8988T (cell line): Measurements from ENCODE around the gene GSK3B.
"Not testable (repeated sequence)": the region's sequence is repeated elsewhere in the genome, so short reads cannot be mapped to it uniquely, and the experiment has no call there.

ENCODE experiments used
- DNase-seq: peaks from one replicate; pipeline ENCODE4 v3.0.0; 2011

GSK3B gene

DNA sequence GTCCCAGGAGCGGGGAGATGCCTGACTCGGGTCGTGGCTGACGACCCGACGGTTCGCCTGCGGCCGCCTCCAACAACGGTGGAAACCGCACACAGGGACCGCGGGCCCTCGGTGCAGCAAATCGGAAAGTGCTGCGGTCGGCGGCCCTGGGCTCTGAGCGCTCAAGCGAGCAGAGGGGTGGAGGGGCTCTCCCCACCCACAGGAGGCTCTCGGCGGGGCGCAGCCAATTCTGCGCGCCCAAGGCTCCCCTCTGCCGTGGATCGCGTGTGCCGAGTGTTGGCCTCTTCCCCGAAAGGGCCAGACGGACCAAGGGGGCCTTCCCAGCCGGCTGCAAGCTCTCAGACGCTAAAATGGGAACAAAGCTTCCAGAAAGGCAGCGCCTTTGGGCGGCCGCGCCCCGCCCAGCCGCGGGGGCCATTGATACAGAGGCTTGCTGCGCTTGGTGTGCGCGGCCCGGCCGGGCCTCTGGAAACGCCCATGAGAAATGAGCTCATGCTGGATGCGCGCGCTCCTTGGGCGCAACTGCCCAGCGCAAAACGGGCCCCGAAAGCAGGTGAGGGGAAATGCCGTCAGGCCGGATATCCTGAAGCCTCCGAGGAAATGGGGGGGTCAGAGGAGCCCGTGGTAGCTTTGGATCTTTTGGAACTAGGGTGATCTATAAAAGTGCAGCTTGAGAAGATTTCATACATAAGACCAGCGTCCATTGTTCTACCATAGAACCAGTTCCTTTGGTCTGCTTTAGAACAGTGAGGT is 1.2 kb upstream of the GSK3B start:
- peak; percentile 45 for DNase-seq

DNA sequence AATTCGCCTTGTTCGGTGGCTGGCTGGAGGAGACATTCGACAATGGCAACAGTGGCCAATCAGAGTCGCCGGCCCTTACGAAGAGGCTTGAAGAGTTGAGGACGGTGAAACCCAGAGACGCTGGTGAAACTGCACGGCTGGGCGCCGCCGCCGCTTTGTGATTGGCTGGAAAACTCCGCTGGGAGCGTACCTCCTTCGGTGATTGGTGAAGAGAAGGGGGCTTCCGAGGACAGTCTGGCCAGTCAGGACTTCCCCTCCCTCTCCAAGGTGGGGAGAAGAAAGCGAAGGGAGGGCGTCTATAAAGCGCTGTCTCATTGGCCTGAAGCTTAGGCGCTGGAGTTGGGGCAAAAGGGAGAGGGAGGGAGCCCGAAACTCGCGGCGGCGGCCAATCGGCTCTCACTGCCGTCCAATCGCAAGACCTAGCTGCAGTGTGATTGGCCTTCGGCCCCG is 554 bp upstream of the GSK3B start:
- DNase-seq = peak; percentile 68

DNA sequence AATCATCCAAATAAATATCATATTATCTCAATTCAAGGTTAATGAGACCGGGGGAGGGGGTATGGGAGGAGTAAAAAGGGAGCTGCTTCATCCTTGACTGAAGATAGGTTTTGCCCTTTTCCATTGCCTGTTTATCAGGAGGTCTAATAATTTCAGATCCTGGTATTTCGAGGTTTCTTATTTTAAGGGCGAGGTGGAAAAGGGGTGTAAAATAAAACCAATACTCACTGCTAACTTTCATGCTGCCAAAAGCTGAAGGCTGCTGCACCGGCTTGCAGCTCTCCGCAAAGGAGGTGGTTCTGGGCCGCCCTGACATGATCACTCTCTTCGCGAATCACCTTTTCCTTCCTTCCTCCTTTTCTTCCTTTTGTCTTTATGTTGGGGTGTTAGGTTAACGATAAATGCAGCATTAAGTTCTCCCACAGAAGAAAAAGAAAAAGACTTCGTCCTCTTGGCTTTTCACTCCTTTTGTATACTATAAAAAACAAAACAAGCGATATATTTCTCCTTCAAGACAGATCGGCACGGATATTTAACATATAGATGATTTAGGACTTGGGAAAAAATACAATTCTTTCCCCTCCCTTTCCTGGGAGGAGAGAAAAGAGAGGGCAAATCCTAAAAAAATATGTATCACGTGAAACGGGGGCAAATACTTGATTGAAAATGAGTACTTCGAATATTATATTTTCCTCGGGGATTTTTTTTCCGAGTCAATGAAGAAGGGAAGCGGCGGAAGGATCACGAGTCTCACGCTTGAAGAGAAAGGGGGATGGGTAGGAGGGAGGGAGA is 932 bp downstream of the GSK3B start:
- no peak for DNase-seq

DNA sequence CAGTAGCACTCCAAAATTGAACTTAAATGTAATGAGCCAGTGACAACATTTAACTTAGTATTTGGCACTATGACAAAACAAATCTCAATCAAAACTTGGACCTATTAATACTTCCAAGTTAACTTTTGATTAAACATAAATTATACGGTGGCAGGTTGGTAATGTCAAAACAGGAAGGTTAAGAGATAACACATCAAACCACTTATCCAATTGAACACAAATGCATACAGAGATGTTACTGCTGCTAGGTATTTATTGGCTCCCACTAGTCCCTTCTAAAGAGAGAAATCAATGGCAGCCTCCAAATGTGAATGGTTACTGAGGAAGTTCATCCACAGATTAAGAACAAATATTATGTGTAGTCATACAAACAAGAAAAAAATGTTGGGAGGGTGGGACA is 1.8 kb downstream of the GSK3B start:
- DNase-seq = no peak

DNA sequence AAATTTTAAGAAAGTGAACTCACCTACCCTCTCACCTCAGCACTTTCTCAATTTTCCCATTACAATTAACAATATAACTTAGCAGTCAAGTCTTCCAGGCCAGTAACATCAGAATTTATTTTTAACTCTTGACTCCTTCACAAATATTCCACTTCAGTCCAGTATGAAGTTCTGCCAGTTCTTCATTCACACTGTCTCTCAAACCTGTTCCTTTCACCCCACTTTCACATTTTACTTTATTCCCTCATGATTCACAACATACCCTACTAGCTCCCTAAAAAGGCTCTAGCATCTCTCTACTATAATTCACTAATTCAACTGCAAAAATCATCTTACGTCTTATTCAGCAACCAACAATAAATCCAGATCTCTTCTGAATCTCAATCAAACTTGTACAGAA is 3.8 kb downstream of the GSK3B start:
- no peak for DNase-seq

DNA sequence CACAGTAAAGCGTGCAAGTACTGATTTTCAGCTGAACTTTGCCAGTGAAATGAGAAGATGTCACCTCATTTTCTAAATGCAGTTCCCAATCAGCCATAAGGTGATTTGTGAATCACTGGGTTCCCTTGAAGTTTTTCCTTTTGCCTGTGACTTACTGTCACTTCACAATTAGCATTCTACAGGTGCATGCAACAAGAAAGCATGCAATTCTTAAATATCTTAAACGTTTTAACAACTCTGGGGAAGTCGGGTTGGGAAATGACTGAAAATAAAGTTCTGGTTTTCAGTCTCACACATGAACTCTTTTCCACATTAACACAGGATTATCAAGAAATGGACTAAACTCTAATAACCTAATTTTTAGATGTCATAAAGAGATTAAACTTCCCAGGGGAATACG is 5.2 kb downstream of the GSK3B start:
- DNase-seq = no peak

DNA sequence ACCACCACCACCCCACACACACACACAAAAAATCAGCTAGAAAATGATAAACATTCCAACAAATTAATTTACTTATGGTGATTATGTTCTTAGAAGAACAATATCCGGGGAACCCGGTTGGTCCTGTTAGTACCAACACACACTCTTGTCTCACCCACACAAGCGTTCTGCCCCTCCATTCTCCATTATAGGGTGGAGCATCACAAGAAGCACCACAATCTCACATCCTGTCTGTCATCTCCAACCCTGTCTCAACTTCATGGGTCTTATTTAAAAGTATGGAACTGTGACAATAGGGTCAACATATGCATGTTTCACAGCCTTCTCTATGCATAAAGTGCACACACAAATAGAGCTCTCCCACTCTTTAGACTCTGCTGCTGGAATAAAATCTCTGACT is 5.6 kb downstream of the GSK3B start:
- no peak for DNase-seq

DNA sequence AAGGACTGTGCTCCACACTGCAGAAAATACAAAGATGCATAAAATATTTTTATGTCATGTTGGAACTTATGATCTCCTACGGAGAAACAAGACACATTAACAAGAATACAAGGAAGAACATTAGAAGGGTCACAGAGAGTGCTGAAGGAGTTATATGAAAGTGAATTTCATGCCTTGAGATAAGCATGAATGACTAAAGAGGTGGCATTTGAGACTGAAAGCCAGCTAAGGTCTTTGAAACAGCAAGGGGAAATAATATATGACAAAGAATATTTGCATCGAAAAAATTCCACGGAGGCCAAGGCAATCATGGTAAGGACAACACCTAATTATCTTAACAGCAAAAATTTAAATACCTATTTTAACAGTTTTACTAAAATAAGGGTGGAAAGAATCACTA is 12.5 kb downstream of the GSK3B start:
- no peak for DNase-seq

DNA sequence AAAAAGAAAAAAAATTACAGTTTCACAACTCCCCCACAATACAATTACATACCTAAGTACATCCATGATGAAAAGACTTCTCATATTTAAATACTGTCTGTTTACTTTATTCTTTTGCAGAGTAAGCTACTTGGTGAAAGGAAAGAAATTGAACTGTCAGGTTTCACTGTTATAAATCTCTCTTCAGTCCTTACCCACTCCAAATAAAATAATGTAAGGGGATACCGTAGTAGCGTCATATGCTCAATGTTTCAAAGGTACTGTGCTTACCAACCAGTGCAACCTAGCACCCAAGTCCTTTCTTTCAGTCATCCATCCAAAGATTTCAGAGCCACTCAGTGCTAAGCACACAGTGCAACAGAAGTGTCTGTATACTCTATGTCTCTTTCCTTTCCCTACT is 13.4 kb downstream of the GSK3B start:
- DNase-seq = no peak

DNA sequence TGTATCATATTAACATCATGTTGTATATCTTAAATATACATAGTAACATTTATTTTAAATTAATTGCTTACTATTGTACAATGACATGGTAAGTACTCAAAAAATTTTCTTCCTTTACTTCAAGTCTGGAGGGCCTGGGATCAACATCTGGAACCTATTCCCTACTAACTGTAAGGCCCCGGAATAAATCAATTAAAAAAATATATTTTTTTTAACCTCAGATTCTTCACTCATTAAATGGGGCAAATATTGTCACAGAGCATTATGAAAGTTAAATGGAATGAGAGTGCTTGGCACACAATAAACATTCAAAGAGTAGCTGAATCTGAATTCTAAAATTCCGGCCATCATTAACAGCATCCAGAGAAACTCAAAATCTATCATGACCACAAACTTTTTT is 16.5 kb downstream of the GSK3B start:
- DNase-seq = no peak

DNA sequence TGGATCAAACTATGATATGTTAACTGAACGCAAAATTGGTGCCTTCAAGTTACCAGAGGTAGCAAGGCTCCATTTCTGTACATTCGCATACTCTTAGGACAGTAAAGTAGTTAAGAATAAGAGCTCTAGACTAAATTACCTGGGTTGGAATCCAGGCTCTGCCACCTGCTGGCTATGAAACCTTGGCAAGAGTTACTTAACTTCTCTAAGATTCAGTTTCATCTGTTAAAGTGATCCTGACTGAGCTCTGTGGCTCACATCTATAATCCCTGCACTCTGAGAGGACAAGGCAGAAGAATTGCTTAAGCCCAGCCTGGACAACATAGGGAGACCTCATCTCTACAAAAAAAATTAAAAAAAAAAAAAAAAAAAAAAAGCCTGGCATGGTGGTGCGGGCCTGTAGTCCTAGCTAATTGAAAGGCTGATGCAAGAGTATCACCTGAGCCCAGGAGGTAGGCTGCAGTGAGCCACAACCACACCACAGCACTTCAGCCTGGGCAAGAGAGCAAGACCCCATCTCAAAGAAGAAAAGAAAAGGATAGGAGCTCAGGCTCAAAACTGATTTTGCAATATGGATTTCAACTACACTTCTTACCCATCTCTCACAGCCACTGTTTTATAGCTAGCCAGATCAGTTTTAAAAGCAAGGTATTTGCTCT is 21.3 kb downstream of the GSK3B start:
- no peak for DNase-seq

DNA sequence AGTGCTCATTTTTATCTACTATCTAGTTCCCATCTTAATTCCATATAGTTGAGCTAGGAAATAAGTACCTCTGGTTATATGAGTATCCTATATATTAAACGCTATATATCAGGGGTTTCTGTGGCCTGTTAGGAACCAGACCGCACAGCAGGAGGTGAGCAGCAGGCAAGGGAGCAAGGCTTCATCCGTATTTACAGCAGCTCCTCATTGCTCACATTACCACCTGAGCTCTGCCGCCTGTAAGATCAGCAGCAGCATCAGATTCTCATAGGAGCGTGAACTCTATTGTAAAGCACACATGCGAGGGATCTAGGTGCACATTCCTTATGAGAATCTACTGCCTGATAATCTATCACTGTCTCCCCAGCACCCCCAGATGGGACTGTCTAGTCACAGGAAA is 23.0 kb downstream of the GSK3B start:
- no peak for DNase-seq

DNA sequence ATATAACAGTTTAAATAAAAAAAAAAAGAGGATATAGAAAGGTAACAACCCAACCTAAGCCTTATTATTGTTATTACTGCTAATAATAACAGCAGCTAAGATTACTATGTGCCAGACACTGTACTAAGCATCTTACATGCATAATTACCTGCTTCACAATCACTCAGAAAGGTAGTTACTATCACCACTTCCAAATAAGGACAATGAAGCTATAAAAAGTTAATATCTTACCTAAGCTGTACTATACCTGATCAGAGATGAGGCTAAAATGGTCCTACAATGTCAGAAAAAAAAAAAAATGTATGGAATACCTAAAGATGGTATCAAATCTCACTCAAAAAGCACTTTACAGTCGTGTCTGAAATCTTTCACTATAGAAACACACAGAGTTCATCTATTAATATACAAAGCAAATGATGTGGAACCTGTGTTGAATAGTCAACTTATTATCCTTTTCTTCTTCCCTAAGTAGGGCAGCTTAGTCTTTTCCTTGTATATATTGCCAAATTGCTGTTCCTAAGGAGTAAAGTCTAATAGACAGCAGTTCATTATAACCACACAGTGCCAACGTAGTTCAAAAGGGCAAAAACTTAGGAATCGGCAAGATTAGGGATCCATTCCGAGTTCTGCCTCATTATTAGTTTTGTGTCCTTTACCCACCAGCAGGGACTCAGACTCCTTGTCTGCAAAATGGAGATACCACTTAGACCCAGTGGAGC is 23.8 kb downstream of the GSK3B start:
- no peak for DNase-seq

DNA sequence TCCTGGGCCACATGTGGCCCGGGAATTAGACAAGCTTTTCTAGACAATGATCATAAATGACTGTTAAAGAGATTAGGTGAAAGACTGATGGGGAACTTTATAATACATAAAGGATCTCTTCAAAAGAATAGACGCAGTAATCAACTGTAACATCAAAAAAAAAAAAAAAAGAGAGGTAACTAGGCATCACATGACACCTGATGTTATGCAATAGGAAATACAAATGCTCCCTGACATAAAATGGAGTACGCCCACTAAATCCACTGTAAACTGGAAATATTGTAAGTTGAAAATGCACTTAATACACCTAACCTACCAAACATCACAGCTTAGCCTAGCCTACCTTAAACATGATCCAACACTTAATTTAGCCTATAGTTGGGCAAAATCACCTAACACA is 27.2 kb downstream of the GSK3B start:
- DNase-seq = no peak

DNA sequence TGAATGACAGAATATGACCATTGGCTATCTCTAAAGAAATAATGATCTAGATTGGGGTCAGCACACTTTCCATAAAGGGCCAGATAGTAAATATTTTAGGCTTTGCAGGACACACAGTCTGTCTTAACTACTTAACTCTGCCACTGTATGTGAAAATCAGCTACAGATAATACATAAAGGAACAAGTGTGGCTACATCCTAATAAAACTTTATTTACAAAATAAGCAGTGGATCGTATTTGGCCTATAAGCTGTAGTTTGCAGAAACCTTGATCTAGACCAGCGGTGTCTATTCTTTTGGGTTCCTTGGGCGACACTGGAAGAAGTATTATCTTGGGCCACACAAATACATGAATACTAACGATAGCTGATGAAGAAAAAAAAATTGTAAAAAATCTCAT is 27.6 kb downstream of the GSK3B start:
- no peak for DNase-seq

DNA sequence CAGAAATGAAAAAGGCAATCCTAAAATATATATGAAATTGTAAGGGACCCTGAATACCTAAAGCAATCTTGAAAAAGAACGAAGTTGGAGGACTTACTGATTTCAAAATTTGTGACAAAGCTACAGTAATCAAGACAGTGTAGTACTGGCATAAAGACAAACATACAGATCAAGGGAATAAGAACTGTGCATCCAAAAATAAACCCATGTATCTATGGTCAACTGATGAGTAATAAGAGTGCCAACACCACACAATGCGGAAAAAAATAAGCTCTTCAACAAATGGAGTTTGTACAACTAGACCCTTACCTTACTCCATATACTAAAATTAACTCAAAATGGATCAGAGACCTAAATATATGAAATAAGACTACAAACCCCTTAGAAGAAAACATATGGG is 29.6 kb downstream of the GSK3B start:
- no peak for DNase-seq

DNA sequence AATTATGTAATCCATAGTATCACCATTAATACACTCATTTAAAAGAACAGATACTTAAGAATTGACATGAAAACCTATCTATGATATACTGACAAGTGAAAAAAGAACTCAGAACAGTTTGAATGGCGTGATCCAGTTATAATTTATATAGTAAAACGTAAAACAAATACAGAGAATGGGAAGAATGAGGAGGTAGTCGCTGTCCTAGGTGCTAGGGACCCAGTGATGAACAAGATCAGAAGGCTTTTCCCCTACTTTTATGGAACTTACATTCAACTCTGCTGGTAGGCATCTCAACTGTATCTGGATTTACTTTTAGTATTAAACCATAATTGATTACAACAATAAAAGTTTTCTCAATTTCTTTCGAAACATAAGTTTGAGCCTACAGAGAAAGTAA is 31.8 kb downstream of the GSK3B start:
- no peak for DNase-seq

DNA sequence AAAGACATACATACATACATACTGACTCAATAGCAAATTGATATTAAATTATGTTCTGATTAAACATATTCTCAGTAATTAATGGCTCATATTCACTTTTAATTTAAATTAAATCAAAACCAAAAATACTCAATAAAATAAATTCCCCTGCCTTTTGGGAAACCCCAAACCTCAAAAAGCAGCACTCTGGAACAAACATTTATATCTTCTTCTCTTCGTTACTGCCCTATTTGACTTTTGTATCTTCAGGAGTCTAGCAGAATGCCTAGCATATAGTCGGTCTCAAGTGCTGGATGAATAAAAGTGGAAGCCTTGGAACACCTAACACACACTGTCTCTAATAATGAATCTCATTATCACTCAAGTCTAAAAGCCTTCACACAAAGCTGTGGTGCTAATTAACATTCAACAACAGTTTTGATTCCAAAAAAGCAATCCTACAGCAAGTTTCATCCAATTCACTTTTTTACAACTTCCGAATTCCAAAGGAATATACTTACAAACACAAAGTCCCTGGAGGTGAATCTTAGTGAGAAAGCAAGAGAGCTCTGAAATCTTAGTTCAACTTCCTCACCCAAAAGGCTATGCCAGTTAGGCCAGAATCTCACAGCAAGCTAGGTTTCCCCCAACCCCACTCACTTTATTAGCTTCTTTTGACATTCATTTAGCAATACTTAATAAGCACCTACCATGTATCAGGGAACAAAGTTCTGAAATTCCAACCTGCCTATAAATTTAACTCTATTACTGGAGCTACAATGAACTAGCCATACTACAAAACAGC is 35.0 kb downstream of the GSK3B start:
- DNase-seq = no peak

DNA sequence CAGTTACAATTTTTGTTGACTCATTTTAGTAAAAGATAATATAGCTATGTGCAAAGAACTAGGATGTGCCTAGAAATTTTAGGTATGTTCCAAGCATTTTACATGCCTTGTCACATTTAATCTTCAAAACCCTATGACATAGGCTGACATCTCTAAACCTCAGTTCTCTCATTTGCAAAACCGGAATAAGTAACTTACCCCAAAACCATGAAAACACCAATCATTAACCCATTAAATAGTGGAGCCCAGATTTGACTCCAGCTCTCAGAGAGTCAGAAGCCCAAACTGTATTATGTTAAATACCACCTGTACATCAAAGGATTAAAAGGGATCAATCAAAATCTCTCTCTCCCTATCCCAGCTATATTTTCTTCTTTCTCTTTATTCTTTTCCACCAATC is 36.6 kb downstream of the GSK3B start:
- DNase-seq = no peak

DNA sequence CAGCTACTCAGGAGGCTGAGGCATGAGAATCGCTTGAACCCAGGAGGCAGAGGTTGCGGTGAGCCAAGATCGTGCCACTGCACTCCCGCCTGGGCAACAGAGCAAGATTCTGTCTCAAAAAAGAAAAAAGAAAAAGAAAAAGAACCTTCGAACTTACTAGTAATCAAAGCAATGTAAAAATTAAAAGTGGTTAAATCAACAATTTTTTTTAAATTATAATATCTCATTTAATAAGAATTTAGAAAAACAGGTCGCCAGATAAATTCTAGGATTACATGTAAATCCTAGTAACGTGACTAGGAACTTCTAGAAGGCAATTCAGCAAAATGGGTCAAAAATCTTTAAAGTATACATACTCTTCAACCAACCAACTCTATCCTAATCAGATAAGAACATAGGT is 37.2 kb downstream of the GSK3B start:
- DNase-seq = no peak

DNA sequence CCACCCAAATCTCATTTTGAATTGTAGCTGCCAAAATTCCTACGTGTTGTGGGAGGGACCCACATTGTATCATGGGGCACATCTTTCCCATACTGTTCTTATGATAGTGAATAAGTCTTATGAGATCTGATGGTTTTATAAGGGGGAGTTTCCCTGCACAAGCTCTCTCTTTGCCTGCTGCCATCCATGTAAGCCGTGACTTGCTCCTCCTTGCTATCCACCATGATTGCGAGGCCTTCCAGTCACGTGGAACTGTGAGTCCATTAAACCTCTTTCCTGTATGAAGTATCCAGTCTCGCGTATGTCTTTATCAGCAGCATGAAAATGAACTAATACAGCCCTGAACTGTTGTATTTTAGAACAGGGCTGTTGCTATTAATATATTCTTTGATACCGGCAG is 40.6 kb downstream of the GSK3B start:
- DNase-seq = not testable (repeated sequence)

DNA sequence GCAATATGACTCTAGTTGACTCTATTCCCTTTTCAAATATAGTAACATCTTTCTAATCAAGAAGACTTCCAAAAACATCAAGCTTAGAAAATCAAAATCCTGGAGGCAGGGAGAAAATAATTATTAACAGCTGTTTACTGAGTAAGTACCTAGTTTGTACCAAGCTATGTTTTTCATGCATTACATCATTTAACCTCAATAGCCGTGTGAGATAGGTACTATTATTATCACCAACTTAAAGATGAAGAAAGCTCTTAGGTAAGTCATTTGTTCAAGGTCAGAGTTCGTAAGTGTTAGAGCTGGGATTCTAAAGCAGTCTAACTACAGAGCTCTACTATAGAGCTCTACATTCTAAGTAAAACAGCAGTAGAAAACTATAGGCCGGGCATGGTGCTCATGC is 41.6 kb downstream of the GSK3B start:
- DNase-seq = no peak

DNA sequence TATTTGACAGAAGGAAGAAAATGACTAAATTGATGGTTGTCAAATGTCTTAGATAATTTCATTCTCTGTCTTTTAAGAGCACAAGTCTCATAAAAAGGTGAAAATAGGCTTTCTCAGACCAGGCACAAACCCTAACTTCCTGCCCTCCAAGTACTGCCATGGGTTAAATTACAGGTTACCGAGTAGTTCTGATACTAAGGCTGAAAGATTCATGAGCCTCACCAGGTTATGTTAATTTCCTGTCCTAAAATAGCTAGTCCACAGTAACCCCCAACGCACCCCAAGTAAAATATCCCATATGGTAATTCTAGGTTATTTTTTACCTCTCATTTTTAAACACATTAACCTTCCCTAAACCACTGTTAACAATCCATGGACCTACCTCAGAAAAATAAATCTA is 42.0 kb downstream of the GSK3B start:
- DNase-seq = no peak
